Uterus (tissue), 4 donors: Measurements from ENCODE around the gene SLC35A3. TPM values are rescaled to one million over a fixed set of nuclear protein-coding genes. Genes with fewer than 3 reads are reported as not detected.

Experiments
- DNase-seq, 2 donors: peaks; one replicate each; pipeline ENCODE4 v3.0.0-alpha.2; 2019 to 2020
- H3K27ac ChIP-seq, 2 donors: fragments of 200-600 bp; sonication (generic); 1 replicate in 1 of 2; 2 replicates in 1 of 2; pipeline ENCODE4 v1.5.1; 2016 to 2018
- H3K27me3 ChIP-seq, 2 donors: fragments of 200-600 bp; sonication (generic); one replicate each; pipeline ENCODE4 v1.5.1; 2018 to 2019; ENCODE audit warnings: control low read depth in 1 of 2
- H3K36me3 ChIP-seq, 2 donors: fragments of 200-600 bp; sonication (generic); one replicate each; pipeline ENCODE4 v1.5.1; 2019; ENCODE audit warnings: control low read depth in 1 of 2
- H3K4me1 ChIP-seq, 2 donors: fragments of 200-600 bp; sonication (generic); one replicate each; pipeline ENCODE4 v1.5.1; 2018 to 2019; ENCODE audit warnings: control low read depth in 1 of 2
- H3K4me3 ChIP-seq, 2 donors: fragments of 200-600 bp; sonication (generic); 1 replicate in 1 of 2; 2 replicates in 1 of 2; pipeline ENCODE4 v1.5.1; 2018 to 2019; ENCODE audit warnings: mild to moderate bottlenecking in 1 of 2
- H3K9me3 ChIP-seq, 2 donors: fragments of 200-600 bp; sonication (generic); one replicate each; pipeline ENCODE4 v1.5.1; 2019; ENCODE audit warnings: control low read depth in 1 of 2
- POLR2A ChIP-seq, 2 donors: fragments of 450-650 bp; IDR thresholded peaks; one replicate each; pipeline ENCODE4 v1.6.1; 2016; ENCODE audit warnings: antibody characterized with exemption in 2 of 2, mild to moderate bottlenecking in 1 of 2, moderate library complexity in 1 of 2
- intact Hi-C: fragments of 100-400 bp; cut with DNase I; formaldehyde crosslinking; loops from one replicate; pipeline ENCODE4 v1.15.1; 2023; ENCODE audit warnings: low total_unique reads
- total RNA-seq, 4 donors: library from RNA; depleted of rRNA in 3 of 4; stranded (reverse); fragments of >200 nt in 3 of 4; gene quantifications; one replicate each; pipeline versions ENCODE4 v1.1.0 to v1.2.4, GENCODE V29; 2014 to 2023
- TF ChIP-seq, protein P1 (sequence below), 4 experiments: fragments of 200-600 bp in 2 of 4; fragments of 450-650 bp in 2 of 4; sonication (generic) in 2 of 4; IDR thresholded peaks; one replicate each; pipeline ENCODE4 v1.5.1; 2016 to 2019; ENCODE audit warnings: antibody characterized with exemption in 4 of 4, mild to moderate bottlenecking in 2 of 4, moderate library complexity in 1 of 4
- donor health status: DM: yes; HTN: yes; CAD: no.

The SLC35A3 gene
- total RNA-seq, 4 donors from 2014 or later, result 6.7 to 65.3 (median 28.8) TPM

GRCh38 chr1:99943223-99943794 lies 26.5 kb upstream of the SLC35A3 start:
- intact Hi-C loops, result no loop called here
- no peaks in the 10 kb centered on the region for H3K27me3 ChIP-seq
- H3K9me3 ChIP-seq, result no peaks in the 10 kb centered on the region
- H3K27ac ChIP-seq, result no peak overlapping the region
- H3K36me3 ChIP-seq, result no peaks in the 10 kb centered on the region
- no peak overlapping the region for H3K4me3 ChIP-seq
- TF ChIP-seq, protein P1, sequence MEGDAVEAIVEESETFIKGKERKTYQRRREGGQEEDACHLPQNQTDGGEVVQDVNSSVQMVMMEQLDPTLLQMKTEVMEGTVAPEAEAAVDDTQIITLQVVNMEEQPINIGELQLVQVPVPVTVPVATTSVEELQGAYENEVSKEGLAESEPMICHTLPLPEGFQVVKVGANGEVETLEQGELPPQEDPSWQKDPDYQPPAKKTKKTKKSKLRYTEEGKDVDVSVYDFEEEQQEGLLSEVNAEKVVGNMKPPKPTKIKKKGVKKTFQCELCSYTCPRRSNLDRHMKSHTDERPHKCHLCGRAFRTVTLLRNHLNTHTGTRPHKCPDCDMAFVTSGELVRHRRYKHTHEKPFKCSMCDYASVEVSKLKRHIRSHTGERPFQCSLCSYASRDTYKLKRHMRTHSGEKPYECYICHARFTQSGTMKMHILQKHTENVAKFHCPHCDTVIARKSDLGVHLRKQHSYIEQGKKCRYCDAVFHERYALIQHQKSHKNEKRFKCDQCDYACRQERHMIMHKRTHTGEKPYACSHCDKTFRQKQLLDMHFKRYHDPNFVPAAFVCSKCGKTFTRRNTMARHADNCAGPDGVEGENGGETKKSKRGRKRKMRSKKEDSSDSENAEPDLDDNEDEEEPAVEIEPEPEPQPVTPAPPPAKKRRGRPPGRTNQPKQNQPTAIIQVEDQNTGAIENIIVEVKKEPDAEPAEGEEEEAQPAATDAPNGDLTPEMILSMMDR (IDR thresholded peaks at IDR 0.05), result no peak
- no peak for TF ChIP-seq POLR2A (IDR thresholded peaks at IDR 0.05)
- DNase-seq, result no peak
- H3K4me1 ChIP-seq, result no peaks in the 10 kb centered on the region

DNA sequence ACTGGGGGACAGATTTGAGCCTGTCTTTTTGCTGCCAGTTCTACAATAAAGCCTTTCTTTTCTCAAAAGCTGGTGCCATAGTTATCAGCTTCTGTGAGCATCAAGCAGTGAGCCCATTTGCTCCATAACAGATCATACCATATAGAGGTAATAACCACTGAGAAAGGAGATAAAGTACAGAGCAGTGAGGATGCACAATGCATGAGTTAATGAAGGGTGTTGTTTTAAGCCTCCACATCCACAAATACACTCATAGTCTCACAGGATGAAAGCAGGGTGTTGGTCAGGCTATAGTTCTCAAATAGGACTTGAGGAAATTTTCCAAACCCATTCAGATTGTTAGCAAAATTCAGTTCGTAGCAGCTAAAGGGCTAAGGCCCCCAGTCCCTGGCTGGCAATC lies 25.6 kb upstream of the SLC35A3 start:
- TF ChIP-seq, protein P1 (IDR thresholded peaks at IDR 0.05), result no peak
- no peak for TF ChIP-seq POLR2A (IDR thresholded peaks at IDR 0.05)
- intact Hi-C loops, result no loop called here

DNA sequence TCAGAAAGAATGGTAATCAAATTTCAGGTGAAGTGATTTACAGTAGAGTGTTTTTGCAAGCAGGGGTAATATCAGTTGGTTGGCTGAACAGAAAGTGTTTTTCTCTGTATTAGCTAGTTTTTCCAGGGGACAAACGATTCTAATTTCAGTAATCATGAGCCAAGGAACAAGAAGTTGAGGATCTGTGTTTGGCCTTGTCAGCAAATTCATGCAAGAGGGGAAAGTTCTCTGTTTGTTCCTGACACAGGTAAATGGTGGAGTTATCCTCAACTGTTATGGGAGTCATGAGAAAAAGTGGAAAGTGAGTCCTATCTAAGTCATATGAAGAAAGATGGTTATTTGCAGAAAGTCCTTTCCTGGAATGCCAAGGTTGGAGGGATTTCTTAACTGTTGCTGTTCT lies 24.6 kb upstream of the SLC35A3 start:
- no peak overlapping the region for H3K27ac ChIP-seq
- H3K4me3 ChIP-seq, result no peak overlapping the region
- intact Hi-C loops, result no loop called here
- no peaks in the 10 kb centered on the region for H3K27me3 ChIP-seq
- H3K4me1 ChIP-seq, result no peaks in the 10 kb centered on the region
- TF ChIP-seq, protein P1 (IDR thresholded peaks at IDR 0.05), result no peak
- TF ChIP-seq POLR2A (IDR thresholded peaks at IDR 0.05), result no peak
- H3K36me3 ChIP-seq, result no peaks in the 10 kb centered on the region
- no peaks in the 10 kb centered on the region for H3K9me3 ChIP-seq
- DNase-seq, result no peak

More for the DNA sequence above, 25.6 kb upstream of the SLC35A3 start:
- H3K9me3 ChIP-seq, result no peaks in the 10 kb centered on the region
- no peak overlapping the region for H3K27ac ChIP-seq
- no peak for DNase-seq
- H3K36me3 ChIP-seq, result no peaks in the 10 kb centered on the region
- no peak overlapping the region for H3K4me3 ChIP-seq
- no peaks in the 10 kb centered on the region for H3K4me1 ChIP-seq
- no peaks in the 10 kb centered on the region for H3K27me3 ChIP-seq

- Histone ChIP-seq H3K27ac (no peak overlapping the region), H3K9me3 (no peaks in the 10 kb centered on the region), H3K27me3 (no peaks in the 10 kb centered on the region), H3K4me3 (no peak overlapping the region), H3K36me3 (no peaks in the 10 kb centered on the region), H3K4me1 (no peaks in the 10 kb centered on the region)
- intact Hi-C loops, result no loop called here
- TF ChIP-seq POLR2A (IDR thresholded peaks at IDR 0.05), result no peak
- TF ChIP-seq, protein P1 (IDR thresholded peaks at IDR 0.05), result no peak
- no peak for DNase-seq
Measured at GRCh38 chr1:99950486-99950885, 19.3 kb upstream of the SLC35A3 start.

GRCh38 chr1:99952522-99952921 lies 17.3 kb upstream of the SLC35A3 start:
- no peak for DNase-seq
- Histone ChIP-seq H3K27ac (no peak overlapping the region), H3K27me3 (no peaks in the 10 kb centered on the region), H3K4me3 (no peak overlapping the region), H3K36me3 (no peaks in the 10 kb centered on the region), H3K4me1 (no peaks in the 10 kb centered on the region), H3K9me3 (no peaks in the 10 kb centered on the region)
- TF ChIP-seq POLR2A (IDR thresholded peaks at IDR 0.05), result no peak
- TF ChIP-seq, protein P1 (IDR thresholded peaks at IDR 0.05), result no peak
- intact Hi-C loops, result no loop called here
